Activated naive CD4-positive, alpha-beta T cell treated with anti-CD3 and anti-CD28 coated beads, Interleukin-2, amount 10 ng/mL, durations not matched to agents 7 days and 5 days (primary cell): ENCODE measurements around the gene HDAC9.

Experiments
- CTCF ChIA-PET: fragments of 350-600 bp; sonication (Branson Sonifier 250); formaldehyde crosslinking; loops from one replicate; lab custom pipeline; 2021; ENCODE audit warnings: antibody characterized with exemption; lab: Charles Lee
- DNase-seq: peaks from one replicate; pipeline ENCODE4 v3.0.0-alpha.2; 2020
- H3K27ac Mint-ChIP-seq: one replicate; pipeline ENCODE4 v1.8.0; 2021; ENCODE audit warnings: mild to moderate bottlenecking, moderate library complexity, mixed read lengths
- H3K27me3 Mint-ChIP-seq: one replicate; pipeline ENCODE4 v1.8.0; 2021; ENCODE audit warnings: mild to moderate bottlenecking, mixed read lengths
- H3K36me3 Mint-ChIP-seq: one replicate; pipeline ENCODE4 v1.8.0; 2021; ENCODE audit warnings: mixed read lengths
- H3K4me1 Mint-ChIP-seq: one replicate; pipeline ENCODE4 v1.8.0; 2021; ENCODE audit warnings: mixed read lengths
- H3K4me3 Mint-ChIP-seq: one replicate; pipeline ENCODE4 v1.8.0; 2021; ENCODE audit warnings: mild to moderate bottlenecking, moderate library complexity, mixed read lengths
- H3K9me3 Mint-ChIP-seq: one replicate; pipeline ENCODE4 v1.8.0; 2021; ENCODE audit warnings: mixed read lengths

HDAC9 gene

GRCh38 chr7:18770822-18771221, 275.3 kb downstream of the HDAC9 start:
- H3K4me3 Mint-ChIP-seq: no peak overlapping the region
- no peaks in the 10 kb centered on the region for H3K36me3 Mint-ChIP-seq
- CTCF ChIA-PET: no interaction called here
- no peak for DNase-seq
- H3K4me1 Mint-ChIP-seq: no peaks in the 10 kb centered on the region
- H3K9me3 Mint-ChIP-seq: peaks cover 3% of the 10 kb centered on the region
- no peaks in the 10 kb centered on the region for H3K27me3 Mint-ChIP-seq
- no peak overlapping the region for H3K27ac Mint-ChIP-seq

- DNase-seq: no peak
- CTCF ChIA-PET: no interaction called here
- peaks cover 3% of the 10 kb centered on the region for H3K9me3 Mint-ChIP-seq
- no peaks in the 10 kb centered on the region for H3K4me1 Mint-ChIP-seq
- no peak overlapping the region for H3K27ac Mint-ChIP-seq
- H3K4me3 Mint-ChIP-seq: no peak overlapping the region
- no peaks in the 10 kb centered on the region for H3K27me3 Mint-ChIP-seq
- no peaks in the 10 kb centered on the region for H3K36me3 Mint-ChIP-seq
These were observed 276.5 kb downstream of the HDAC9 start for GRCh38 chr7:18771834-18772566.

GRCh38 chr7:18772567-18772965, 277.0 kb downstream of the HDAC9 start:
- CTCF ChIA-PET: no interaction called here

GRCh38 chr7:18777314-18777713, 281.8 kb downstream of the HDAC9 start:
- Mint-ChIP-seq H3K9me3 (peaks cover 3% of the 10 kb centered on the region), H3K27ac (no peak overlapping the region), H3K27me3 (no peaks in the 10 kb centered on the region), H3K4me3 (no peak overlapping the region), H3K36me3 (no peaks in the 10 kb centered on the region), H3K4me1 (no peaks in the 10 kb centered on the region)
- CTCF ChIA-PET: no interaction called here
- DNase-seq: no peak

More at GRCh38 chr7:18772567-18772965, 277.0 kb downstream of the HDAC9 start:
- Mint-ChIP-seq H3K9me3 (peaks cover 3% of the 10 kb centered on the region), H3K27ac (no peak overlapping the region), H3K36me3 (no peaks in the 10 kb centered on the region), H3K4me3 (no peak overlapping the region), H3K4me1 (no peaks in the 10 kb centered on the region), H3K27me3 (no peaks in the 10 kb centered on the region)
- no peak for DNase-seq

- Mint-ChIP-seq H3K27me3 (no peaks in the 10 kb centered on the region), H3K4me3 (no peak overlapping the region), H3K4me1 (no peaks in the 10 kb centered on the region), H3K9me3 (peaks cover 3% of the 10 kb centered on the region), H3K27ac (no peak overlapping the region), H3K36me3 (no peaks in the 10 kb centered on the region)
- no peak for DNase-seq
- CTCF ChIA-PET: no interaction called here
These were observed 283.0 kb downstream of the HDAC9 start for GRCh38 chr7:18778594-18778993.

GRCh38 chr7:18780266-18780665, 284.7 kb downstream of the HDAC9 start:
- H3K4me1 Mint-ChIP-seq: no peaks in the 10 kb centered on the region
- H3K27ac Mint-ChIP-seq: no peak overlapping the region
- CTCF ChIA-PET: no interaction called here
- peaks cover 3% of the 10 kb centered on the region for H3K9me3 Mint-ChIP-seq
- H3K4me3 Mint-ChIP-seq: no peak overlapping the region
- no peak for DNase-seq
- H3K27me3 Mint-ChIP-seq: no peaks in the 10 kb centered on the region
- no peaks in the 10 kb centered on the region for H3K36me3 Mint-ChIP-seq

GRCh38 chr7:18780938-18781337, 285.4 kb downstream of the HDAC9 start:
- CTCF ChIA-PET: no interaction called here
- Mint-ChIP-seq H3K27ac (no peak overlapping the region), H3K4me1 (no peaks in the 10 kb centered on the region), H3K27me3 (no peaks in the 10 kb centered on the region), H3K9me3 (no peaks in the 10 kb centered on the region), H3K36me3 (no peaks in the 10 kb centered on the region), H3K4me3 (no peak overlapping the region)
- DNase-seq: no peak

- Mint-ChIP-seq H3K9me3 (peaks cover 3% of the 10 kb centered on the region), H3K27me3 (no peaks in the 10 kb centered on the region), H3K4me3 (no peak overlapping the region), H3K4me1 (no peaks in the 10 kb centered on the region), H3K27ac (no peak overlapping the region), H3K36me3 (no peaks in the 10 kb centered on the region)
- CTCF ChIA-PET: no interaction called here
- no peak for DNase-seq
These were observed 290.7 kb downstream of the HDAC9 start for GRCh38 chr7:18786196-18786727.

GRCh38 chr7:18786796-18787195, 291.2 kb downstream of the HDAC9 start:
- DNase-seq: no peak
- CTCF ChIA-PET: no interaction called here
- no peaks in the 10 kb centered on the region for H3K36me3 Mint-ChIP-seq
- peaks cover 3% of the 10 kb centered on the region for H3K9me3 Mint-ChIP-seq
- H3K4me1 Mint-ChIP-seq: no peaks in the 10 kb centered on the region
- H3K27ac Mint-ChIP-seq: no peak overlapping the region
- no peak overlapping the region for H3K4me3 Mint-ChIP-seq
- no peaks in the 10 kb centered on the region for H3K27me3 Mint-ChIP-seq

GRCh38 chr7:18788026-18788425, 292.5 kb downstream of the HDAC9 start:
- Mint-ChIP-seq H3K27ac (no peak overlapping the region), H3K27me3 (no peaks in the 10 kb centered on the region), H3K36me3 (no peaks in the 10 kb centered on the region), H3K4me3 (no peak overlapping the region), H3K4me1 (no peaks in the 10 kb centered on the region), H3K9me3 (peaks cover 3% of the 10 kb centered on the region)
- no peak for DNase-seq
- CTCF ChIA-PET: no interaction called here

GRCh38 chr7:18792871-18793595, 297.5 kb downstream of the HDAC9 start:
- no peak overlapping the region for H3K27ac Mint-ChIP-seq
- H3K36me3 Mint-ChIP-seq: no peaks in the 10 kb centered on the region
- peaks cover 3% of the 10 kb centered on the region for H3K9me3 Mint-ChIP-seq
- CTCF ChIA-PET: no interaction called here
- no peak overlapping the region for H3K4me3 Mint-ChIP-seq
- H3K4me1 Mint-ChIP-seq: no peaks in the 10 kb centered on the region
- DNase-seq: no peak
- no peaks in the 10 kb centered on the region for H3K27me3 Mint-ChIP-seq

- H3K27me3 Mint-ChIP-seq: no peaks in the 10 kb centered on the region
- no peaks in the 10 kb centered on the region for H3K36me3 Mint-ChIP-seq
- peaks cover 4% of the 10 kb centered on the region for H3K9me3 Mint-ChIP-seq
- CTCF ChIA-PET: no interaction called here
- H3K4me3 Mint-ChIP-seq: no peak overlapping the region
- H3K4me1 Mint-ChIP-seq: no peaks in the 10 kb centered on the region
- DNase-seq: no peak
- H3K27ac Mint-ChIP-seq: no peak overlapping the region
These were observed 300.7 kb downstream of the HDAC9 start for GRCh38 chr7:18796216-18796615.

GRCh38 chr7:18798088-18798906, 302.7 kb downstream of the HDAC9 start:
- H3K27me3 Mint-ChIP-seq: no peaks in the 10 kb centered on the region
- no peak for DNase-seq
- H3K27ac Mint-ChIP-seq: no peak overlapping the region
- H3K36me3 Mint-ChIP-seq: no peaks in the 10 kb centered on the region
- peaks cover 4% of the 10 kb centered on the region for H3K9me3 Mint-ChIP-seq
- H3K4me1 Mint-ChIP-seq: no peaks in the 10 kb centered on the region
- CTCF ChIA-PET: no interaction called here
- H3K4me3 Mint-ChIP-seq: no peak overlapping the region

GRCh38 chr7:18799899-18800298, 304.4 kb downstream of the HDAC9 start:
- Mint-ChIP-seq H3K4me3 (no peak overlapping the region), H3K27ac (no peak overlapping the region), H3K4me1 (no peaks in the 10 kb centered on the region), H3K36me3 (no peaks in the 10 kb centered on the region), H3K27me3 (no peaks in the 10 kb centered on the region), H3K9me3 (peaks cover 4% of the 10 kb centered on the region)
- CTCF ChIA-PET: no interaction called here
- no peak for DNase-seq
